ENCODE measurements around the gene SGMS1.

The SGMS1 gene

DNA sequence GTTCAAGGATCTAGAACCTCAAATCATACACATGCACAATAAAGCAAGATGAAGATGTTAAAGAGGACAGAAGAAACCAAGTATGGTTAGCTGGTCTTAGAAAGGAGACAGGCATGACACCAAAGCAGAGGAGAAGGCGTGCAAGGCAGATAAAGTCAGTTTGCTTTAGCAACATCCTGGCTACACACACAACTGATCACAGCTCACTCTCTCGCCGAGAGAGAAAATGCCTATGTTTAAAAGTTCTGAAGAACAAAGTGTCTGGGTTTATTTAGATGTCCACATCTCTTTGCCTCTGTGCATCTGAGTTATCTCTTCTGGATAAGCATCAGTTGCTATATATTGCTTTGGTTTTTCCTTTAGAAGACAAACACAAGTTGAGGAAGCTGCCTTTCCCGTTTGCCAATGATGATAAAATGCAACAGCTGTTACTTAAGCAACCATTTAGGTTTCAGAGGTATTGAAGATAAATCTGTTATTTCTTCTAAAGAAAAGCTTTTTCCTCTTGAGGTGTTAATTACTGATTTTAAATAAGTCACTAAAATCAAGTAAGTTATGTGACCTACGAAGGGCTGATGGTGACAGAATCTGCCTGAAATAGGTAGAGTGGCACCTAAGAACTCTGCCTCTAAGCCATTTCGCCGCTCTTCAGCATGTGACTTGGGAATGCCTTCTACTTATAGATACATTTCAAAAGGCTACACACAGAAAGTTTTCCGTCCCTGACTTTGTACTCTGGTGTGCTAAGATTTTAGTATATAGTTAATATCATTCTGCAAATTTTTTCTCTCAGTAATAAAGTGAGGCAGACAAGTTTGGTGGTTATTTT, 226.2 kb downstream of the SGMS1 start:
- Histone ChIP-seq H3K27ac (ENCODE audit: low read depth, low read length, poor library complexity, severe bottlenecking) (no peak overlapping the region), H3K9me2 (ENCODE audit: low read depth, low read length) (no peaks in the 10 kb centered on the region), H3K9me3 (ENCODE audit: low read length) (no peaks in the 10 kb centered on the region), H3K4me1 (ENCODE audit: insufficient read depth, low read length, severe bottlenecking) (no peaks in the 10 kb centered on the region), H3K9ac (ENCODE audit: low read length) (no peak overlapping the region), H2AFZ (ENCODE audit: low read length) (no peak overlapping the region), H3K36me3 (ENCODE audit: insufficient read depth, low read length) (no peaks in the 10 kb centered on the region), H3K27me3 (ENCODE audit: insufficient read depth, low read length) (no peaks in the 10 kb centered on the region), H3K4me2 (ENCODE audit: low read length) (no peak overlapping the region), H4K20me1 (ENCODE audit: insufficient read depth, low read length) (no peaks in the 10 kb centered on the region), H3K4me3 (ENCODE audit: low read depth, low read length, poor library complexity, severe bottlenecking) (no peak overlapping the region), H3F3A (ENCODE audit: insufficient read depth, low read length) (no peaks in the 10 kb centered on the region), H3K79me2 (ENCODE audit: insufficient read depth, low read length) (no peaks in the 10 kb centered on the region)
- TF ChIP-seq, protein P1, sequence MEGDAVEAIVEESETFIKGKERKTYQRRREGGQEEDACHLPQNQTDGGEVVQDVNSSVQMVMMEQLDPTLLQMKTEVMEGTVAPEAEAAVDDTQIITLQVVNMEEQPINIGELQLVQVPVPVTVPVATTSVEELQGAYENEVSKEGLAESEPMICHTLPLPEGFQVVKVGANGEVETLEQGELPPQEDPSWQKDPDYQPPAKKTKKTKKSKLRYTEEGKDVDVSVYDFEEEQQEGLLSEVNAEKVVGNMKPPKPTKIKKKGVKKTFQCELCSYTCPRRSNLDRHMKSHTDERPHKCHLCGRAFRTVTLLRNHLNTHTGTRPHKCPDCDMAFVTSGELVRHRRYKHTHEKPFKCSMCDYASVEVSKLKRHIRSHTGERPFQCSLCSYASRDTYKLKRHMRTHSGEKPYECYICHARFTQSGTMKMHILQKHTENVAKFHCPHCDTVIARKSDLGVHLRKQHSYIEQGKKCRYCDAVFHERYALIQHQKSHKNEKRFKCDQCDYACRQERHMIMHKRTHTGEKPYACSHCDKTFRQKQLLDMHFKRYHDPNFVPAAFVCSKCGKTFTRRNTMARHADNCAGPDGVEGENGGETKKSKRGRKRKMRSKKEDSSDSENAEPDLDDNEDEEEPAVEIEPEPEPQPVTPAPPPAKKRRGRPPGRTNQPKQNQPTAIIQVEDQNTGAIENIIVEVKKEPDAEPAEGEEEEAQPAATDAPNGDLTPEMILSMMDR (IDR thresholded peaks at IDR 0.05; ENCODE audit: low read length), result no peak
- no peak for TF ChIP-seq EZH2 (IDR thresholded peaks at IDR 0.05; ENCODE audit: borderline replicate concordance, low read length)

DNA sequence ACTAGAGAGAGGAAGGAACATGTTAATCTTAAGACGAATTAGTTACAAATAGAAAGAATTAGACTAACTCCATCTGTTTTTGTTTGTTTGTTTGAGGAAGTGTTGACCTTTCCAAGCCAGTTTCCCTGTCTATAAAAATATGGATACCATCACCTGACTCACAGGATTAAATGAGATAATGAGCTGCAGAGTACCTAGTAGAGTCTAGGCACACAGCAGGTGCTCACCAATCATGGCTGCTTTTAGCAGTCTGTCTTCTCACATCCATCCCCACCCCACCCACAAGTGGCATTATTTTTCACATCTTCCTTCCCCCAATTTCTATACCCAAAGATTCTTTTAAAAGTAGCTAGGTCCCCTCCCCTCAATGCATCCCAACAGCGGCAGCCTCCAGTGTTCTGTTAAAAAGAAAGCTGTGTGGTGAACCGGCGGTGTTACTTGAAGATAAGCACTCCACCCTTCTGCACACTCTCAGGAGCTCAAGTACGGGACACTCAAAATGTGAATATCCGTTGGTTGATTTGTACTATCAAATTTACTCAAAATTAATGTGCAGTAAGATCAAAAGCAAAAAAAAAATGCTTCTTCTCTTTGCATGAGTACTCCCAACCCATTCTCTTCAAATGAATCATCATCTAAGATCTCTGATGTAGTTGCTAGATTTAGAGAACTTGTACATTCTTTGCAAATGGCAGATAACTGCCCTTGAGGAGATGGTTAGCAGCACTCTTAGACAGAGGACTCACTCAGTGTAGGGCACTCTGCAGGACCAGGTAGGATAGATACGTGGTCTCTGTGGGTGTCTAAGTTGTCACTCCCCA, 227.1 kb downstream of the SGMS1 start:
- Histone ChIP-seq H3K27ac (ENCODE audit: low read depth, low read length, poor library complexity, severe bottlenecking) (no peak overlapping the region), H3K4me3 (ENCODE audit: low read depth, low read length, poor library complexity, severe bottlenecking) (no peak overlapping the region), H3K4me2 (ENCODE audit: low read length) (no peak overlapping the region), H4K20me1 (ENCODE audit: insufficient read depth, low read length) (no peaks in the 10 kb centered on the region), H3K36me3 (ENCODE audit: insufficient read depth, low read length) (no peaks in the 10 kb centered on the region), H3K4me1 (ENCODE audit: insufficient read depth, low read length, severe bottlenecking) (no peaks in the 10 kb centered on the region), H3K27me3 (ENCODE audit: insufficient read depth, low read length) (no peaks in the 10 kb centered on the region), H3F3A (ENCODE audit: insufficient read depth, low read length) (no peaks in the 10 kb centered on the region), H3K79me2 (ENCODE audit: insufficient read depth, low read length) (no peaks in the 10 kb centered on the region), H3K9me2 (ENCODE audit: low read depth, low read length) (no peaks in the 10 kb centered on the region), H2AFZ (ENCODE audit: low read length) (no peak overlapping the region), H3K9me3 (ENCODE audit: low read length) (no peaks in the 10 kb centered on the region), H3K9ac (ENCODE audit: low read length) (no peak overlapping the region)
- no peak for TF ChIP-seq EZH2 (IDR thresholded peaks at IDR 0.05; ENCODE audit: borderline replicate concordance, low read length)
- TF ChIP-seq, protein P1 (IDR thresholded peaks at IDR 0.05; ENCODE audit: low read length), result no peak

DNA sequence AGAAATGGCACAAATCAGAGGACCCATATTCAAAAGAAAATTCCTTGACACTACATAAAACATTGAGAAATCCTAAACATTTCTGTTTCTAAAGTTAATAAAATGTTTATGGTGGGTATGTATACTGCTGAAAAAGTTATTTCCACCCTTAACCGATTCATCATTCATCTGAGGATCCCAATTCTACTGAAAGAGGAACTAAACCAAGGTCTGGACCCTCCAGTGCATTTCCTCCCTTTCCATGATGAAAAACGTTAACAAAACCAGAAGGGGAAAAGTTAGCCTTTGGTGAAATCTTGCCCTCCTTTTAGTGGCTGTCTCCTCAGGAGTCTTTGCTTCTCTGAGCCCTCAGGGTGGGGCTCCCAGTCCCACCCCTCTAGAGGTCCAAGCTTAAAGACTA, 227.9 kb downstream of the SGMS1 start:
- Histone ChIP-seq H4K20me1 (ENCODE audit: insufficient read depth, low read length) (no peaks in the 10 kb centered on the region), H3K27ac (ENCODE audit: low read depth, low read length, poor library complexity, severe bottlenecking) (no peak overlapping the region), H3K9ac (ENCODE audit: low read length) (no peak overlapping the region), H3F3A (ENCODE audit: insufficient read depth, low read length) (no peaks in the 10 kb centered on the region), H3K9me3 (ENCODE audit: low read length) (no peaks in the 10 kb centered on the region), H2AFZ (ENCODE audit: low read length) (no peak overlapping the region), H3K27me3 (ENCODE audit: insufficient read depth, low read length) (no peaks in the 10 kb centered on the region), H3K9me2 (ENCODE audit: low read depth, low read length) (no peaks in the 10 kb centered on the region), H3K4me1 (ENCODE audit: insufficient read depth, low read length, severe bottlenecking) (no peaks in the 10 kb centered on the region), H3K36me3 (ENCODE audit: insufficient read depth, low read length) (no peaks in the 10 kb centered on the region), H3K79me2 (ENCODE audit: insufficient read depth, low read length) (no peaks in the 10 kb centered on the region), H3K4me2 (ENCODE audit: low read length) (no peak overlapping the region), H3K4me3 (ENCODE audit: low read depth, low read length, poor library complexity, severe bottlenecking) (no peak overlapping the region)
- no peak for TF ChIP-seq EZH2 (IDR thresholded peaks at IDR 0.05; ENCODE audit: borderline replicate concordance, low read length)
- TF ChIP-seq, protein P1 (IDR thresholded peaks at IDR 0.05; ENCODE audit: low read length), result no peak

Measured in OCI-LY1 (cell line).